Kidney (tissue), 14 donors: ENCODE data around the gene IRF4. TPM values are rescaled to one million over a fixed set of nuclear protein-coding genes. Genes with fewer than 3 reads are reported as not detected.

Experiments used
- DNase-seq, 5 donors: peaks; one replicate each; pipeline ENCODE4 v3.0.0-alpha.2; 2013 to 2020
- FAIRE-seq: peaks from 2 replicates; lab custom pipeline; 2012; peaks lifted over from hg19 to GRCh38; lab: Jason Lieb, UNC
- H3K27ac ChIP-seq, 2 donors: one replicate each; pipeline ENCODE4 v1.7.0; 2013; ENCODE audit warnings: low read depth in 2 of 2, low read length in 2 of 2, inconsistent platforms in 1 of 2
- H3K27me3 ChIP-seq: one replicate; pipeline ENCODE4 v1.7.1; 2013; ENCODE audit warnings: low read length, inconsistent platforms; ENCODE audit not compliant: control insufficient read depth, insufficient read depth
- H3K36me3 ChIP-seq, 3 donors: one replicate each; pipeline versions ENCODE4 v1.7.0 to v1.7.1; 2013; ENCODE audit warnings: low read length in 3 of 3, control low read depth in 1 of 3, inconsistent platforms in 1 of 3; ENCODE audit not compliant: insufficient read depth in 3 of 3, control insufficient read depth in 2 of 3
- H3K4me1 ChIP-seq, 3 donors: one replicate each; pipeline versions ENCODE4 v1.7.0 to v1.7.1; 2013; ENCODE audit warnings: low read length in 3 of 3, inconsistent platforms in 1 of 3, low read depth in 1 of 3; ENCODE audit not compliant: control insufficient read depth in 2 of 3, insufficient read depth in 2 of 3
- H3K4me3 ChIP-seq, 3 donors: one replicate each; pipeline versions ENCODE4 v1.7.0 to v1.8.1; 2013; ENCODE audit warnings: low read length in 3 of 3, control low read depth in 1 of 3, inconsistent platforms in 1 of 3
- H3K9ac ChIP-seq, 3 donors: one replicate each; pipeline versions ENCODE4 v1.7.0 to v1.7.1; 2013; ENCODE audit warnings: low read length in 3 of 3, control low read depth in 1 of 3, inconsistent platforms in 1 of 3
- H3K9me3 ChIP-seq, 3 donors: one replicate each; pipeline versions ENCODE4 v1.7.0 to v1.7.1; 2013; ENCODE audit warnings: low read length in 3 of 3, control low read depth in 1 of 3, inconsistent platforms in 1 of 3; ENCODE audit not compliant: control insufficient read depth in 2 of 3, insufficient read depth in 1 of 3
- CTCF ChIP-seq: IDR thresholded peaks from 3 replicates; pipeline ENCODE4 v1.5.1; 2012; ENCODE audit warnings: mild to moderate bottlenecking, moderate library complexity, borderline replicate concordance; ENCODE audit not compliant: insufficient read depth; ENCODE audit errors: extremely low read depth
- intact Hi-C: fragments of 100-400 bp; cut with DNase I; formaldehyde crosslinking; loops from one replicate; pipeline ENCODE4 v1.11.1; 2022
- polyA plus RNA-seq: library from polyadenylated mRNA; stranded (reverse); fragments of 350-450 nt; fragmentation: Illumina TruSeq; extraction: RNeasy Lipid Tissue Mini Kit (QIAGEN cat#74804); gene quantifications from one replicate; pipeline ENCODE4 v1.2.3, GENCODE V29; 2014; ENCODE audit warnings: low read depth, low replicate concordance; ENCODE audit not compliant: insufficient read depth
- total RNA-seq: library from RNA; stranded (reverse); fragmentation: NEBNext Ultra II Directional; extraction: Animal tissue kit (Norgen Biotek cat#: 25700); gene quantifications from one replicate; pipeline ENCODE4 v1.2.1, GENCODE V29; 2021
- donor health status: control.
- donor health status: control.
- donor health status: control.
- donor health status: control.
- donor health status: control.
- donor health status: DM: yes; HTN: yes; CAD: no.
- donor health status: Normal renal cell carcinoma (clear cell type).

The IRF4 gene
- total and polyA plus RNA-seq, 2 donors from 2014 or later: 23.7 TPM; not detected in 1

- intact Hi-C loops: no loop called here
- Histone ChIP-seq H3K4me1 (no peaks in the 10 kb centered on the region), H3K9ac (no peak overlapping the region), H3K36me3 (no peaks in the 10 kb centered on the region), H3K4me3 (no peak overlapping the region), H3K9me3 (peaks cover 0 to 3% (median 0%) of the 10 kb centered on the region in 3 donors), H3K27ac (no peak overlapping the region), H3K27me3 (no peaks in the 10 kb centered on the region)
- DNase-seq (no peak), FAIRE-seq (no peak)
- TF ChIP-seq CTCF: no peak
These were observed 20.8 kb downstream of the IRF4 start for GRCh38 chr6:412146-412886.

GRCh38 chr6:414447-414846 is 22.9 kb downstream of the IRF4 start:
- Histone ChIP-seq H3K27me3 (no peaks in the 10 kb centered on the region), H3K36me3 (no peaks in the 10 kb centered on the region), H3K4me3 (no peak overlapping the region), H3K9me3 (peaks cover 0 to 3% (median 0%) of the 10 kb centered on the region in 3 donors), H3K27ac (no peak overlapping the region), H3K4me1 (no peaks in the 10 kb centered on the region), H3K9ac (no peak overlapping the region)
- intact Hi-C loops: no loop called here
- DNase-seq: no peak
- FAIRE-seq: no peak
- TF ChIP-seq CTCF: no peak

GRCh38 chr6:415087-415486 is 23.5 kb downstream of the IRF4 start:
- DNase-seq (no peak), FAIRE-seq (no peak)
- no peaks in the 10 kb centered on the region for H3K36me3 ChIP-seq
- TF ChIP-seq CTCF: no peak
- H3K4me1 ChIP-seq: no peaks in the 10 kb centered on the region
- H3K27me3 ChIP-seq: no peaks in the 10 kb centered on the region
- H3K9me3 ChIP-seq: peaks cover 0 to 3% (median 0%) of the 10 kb centered on the region in 3 donors
- H3K4me3 ChIP-seq: no peak overlapping the region
- intact Hi-C loops: no loop called here
- H3K9ac ChIP-seq: no peak overlapping the region
- no peak overlapping the region for H3K27ac ChIP-seq
